ENCODE measurements around the gene KCTD10. TPM values are rescaled to one million over a fixed set of nuclear protein-coding genes. Genes with fewer than 3 reads are reported as not detected.

The KCTD10 gene
- total RNA-seq, 2 donors from 2014 or later: 37.2 to 49.8 TPM

- no peak for DNase-seq (ENCODE audit: low spot score)
- Histone ChIP-seq H3K27ac (no peak overlapping the region), H3K4me3 (no peak overlapping the region), H3K36me3 (peaks cover 0 to 4% of the 10 kb centered on the region in 2 donors), H3K9me3 (no peaks in the 10 kb centered on the region), H3K4me1 (replicated peaks) (no peaks in the 10 kb centered on the region), H3K27me3 (replicated peaks; ENCODE audit: insufficient read depth) (no peaks in the 10 kb centered on the region)
- intact Hi-C loops (cut with DNase I): no loop called here
- TF ChIP-seq POLR2A (IDR thresholded peaks at IDR 0.05) (no peak), POLR2AphosphoS5 (IDR thresholded peaks at IDR 0.05) (no peak)
- TF ChIP-seq, protein P1, sequence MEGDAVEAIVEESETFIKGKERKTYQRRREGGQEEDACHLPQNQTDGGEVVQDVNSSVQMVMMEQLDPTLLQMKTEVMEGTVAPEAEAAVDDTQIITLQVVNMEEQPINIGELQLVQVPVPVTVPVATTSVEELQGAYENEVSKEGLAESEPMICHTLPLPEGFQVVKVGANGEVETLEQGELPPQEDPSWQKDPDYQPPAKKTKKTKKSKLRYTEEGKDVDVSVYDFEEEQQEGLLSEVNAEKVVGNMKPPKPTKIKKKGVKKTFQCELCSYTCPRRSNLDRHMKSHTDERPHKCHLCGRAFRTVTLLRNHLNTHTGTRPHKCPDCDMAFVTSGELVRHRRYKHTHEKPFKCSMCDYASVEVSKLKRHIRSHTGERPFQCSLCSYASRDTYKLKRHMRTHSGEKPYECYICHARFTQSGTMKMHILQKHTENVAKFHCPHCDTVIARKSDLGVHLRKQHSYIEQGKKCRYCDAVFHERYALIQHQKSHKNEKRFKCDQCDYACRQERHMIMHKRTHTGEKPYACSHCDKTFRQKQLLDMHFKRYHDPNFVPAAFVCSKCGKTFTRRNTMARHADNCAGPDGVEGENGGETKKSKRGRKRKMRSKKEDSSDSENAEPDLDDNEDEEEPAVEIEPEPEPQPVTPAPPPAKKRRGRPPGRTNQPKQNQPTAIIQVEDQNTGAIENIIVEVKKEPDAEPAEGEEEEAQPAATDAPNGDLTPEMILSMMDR (IDR thresholded peaks at IDR 0.05): no peak
- WGBS: 80% methylated on average over 4 of the region's 4 CpGs
Observed at GRCh38 chr12:109513977-109514376, 36.9 kb upstream of the KCTD10 start.

GRCh38 chr12:109513051-109513450 lies 36.0 kb upstream of the KCTD10 start:
- TF ChIP-seq, protein P1 (IDR thresholded peaks at IDR 0.05): no peak
- TF ChIP-seq POLR2AphosphoS5 (IDR thresholded peaks at IDR 0.05) (no peak), POLR2A (IDR thresholded peaks at IDR 0.05) (no peak)
- DNase-seq (ENCODE audit: low spot score): no peak
- Histone ChIP-seq H3K27ac (no peak overlapping the region), H3K9me3 (no peaks in the 10 kb centered on the region), H3K36me3 (peaks cover 0 to 4% of the 10 kb centered on the region in 2 donors), H3K27me3 (replicated peaks; ENCODE audit: insufficient read depth) (no peaks in the 10 kb centered on the region), H3K4me1 (replicated peaks) (no peaks in the 10 kb centered on the region), H3K4me3 (no peak overlapping the region)
- intact Hi-C loops (cut with DNase I): no loop called here
- WGBS: 51% methylated on average over 8 of the region's 8 CpGs

- Histone ChIP-seq H3K4me1 (replicated peaks) (no peaks in the 10 kb centered on the region), H3K4me3 (no peak overlapping the region), H3K27me3 (replicated peaks; ENCODE audit: insufficient read depth) (no peaks in the 10 kb centered on the region), H3K9me3 (no peaks in the 10 kb centered on the region), H3K36me3 (peaks cover 4% of the 10 kb centered on the region in 2 donors), H3K27ac (no peak overlapping the region)
- intact Hi-C loops (cut with DNase I): no loop called here
- no peak for TF ChIP-seq POLR2AphosphoS5 (IDR thresholded peaks at IDR 0.05)
- TF ChIP-seq, protein P1 (IDR thresholded peaks at IDR 0.05): no peak
- no peak for TF ChIP-seq POLR2A (IDR thresholded peaks at IDR 0.05)
- 50% methylated on average over 1 of the region's 1 CpG for WGBS
- no peak for DNase-seq (ENCODE audit: low spot score)
Observed at GRCh38 chr12:109512608-109513007, 35.5 kb upstream of the KCTD10 start.

GRCh38 chr12:109510196-109510595 lies 33.1 kb upstream of the KCTD10 start:
- intact Hi-C loops (cut with DNase I): no loop called here
- TF ChIP-seq, protein P1 (IDR thresholded peaks at IDR 0.05): no peak
- TF ChIP-seq POLR2A (IDR thresholded peaks at IDR 0.05): no peak
- TF ChIP-seq POLR2AphosphoS5 (IDR thresholded peaks at IDR 0.05): no peak
- Histone ChIP-seq H3K27me3 (replicated peaks; ENCODE audit: insufficient read depth) (no peaks in the 10 kb centered on the region), H3K36me3 (peaks cover 7 to 9% of the 10 kb centered on the region in 2 donors), H3K4me3 (no peak overlapping the region), H3K9me3 (no peaks in the 10 kb centered on the region), H3K4me1 (replicated peaks) (no peaks in the 10 kb centered on the region), H3K27ac (no peak overlapping the region)
- 90% methylated on average over 15 of the region's 15 CpGs for WGBS
- no peak for DNase-seq (ENCODE audit: low spot score)

GRCh38 chr12:109504068-109504467 lies 27.0 kb upstream of the KCTD10 start:
- peaks cover 20 to 24% of the 10 kb centered on the region in 2 donors for H3K36me3 ChIP-seq
- no peak overlapping the region for H3K4me3 ChIP-seq
- DNase-seq (ENCODE audit: low spot score): no peak
- 47% methylated on average over 1 of the region's 1 CpG for WGBS
- intact Hi-C loops (cut with DNase I): no loop called here
- no peaks in the 10 kb centered on the region for H3K4me1 ChIP-seq (replicated peaks)
- no peak overlapping the region for H3K27ac ChIP-seq
- no peaks in the 10 kb centered on the region for H3K27me3 ChIP-seq (replicated peaks; ENCODE audit: insufficient read depth)
- H3K9me3 ChIP-seq: no peaks in the 10 kb centered on the region
- TF ChIP-seq POLR2AphosphoS5 (IDR thresholded peaks at IDR 0.05): no peak
- TF ChIP-seq, protein P1 (IDR thresholded peaks at IDR 0.05): no peak
- no peak for TF ChIP-seq POLR2A (IDR thresholded peaks at IDR 0.05)

Measured in prostate gland (tissue), 2 donors.